Transverse colon (tissue), 4 donors: ENCODE results near the gene TNFAIP6.

Source experiments
- POLR2A ChIP-seq: fragments of 450-650 bp; IDR thresholded peaks from one replicate; pipeline ENCODE4 v1.6.1; 2016; ENCODE audit warnings: antibody characterized with exemption, mild to moderate bottlenecking, moderate library complexity
- POLR2AphosphoS5 ChIP-seq, 3 donors: sonication (generic); formaldehyde crosslinking; IDR thresholded peaks; one replicate each; pipeline ENCODE4 v1.6.1; 2016; ENCODE audit warnings: antibody characterized with exemption in 3 of 3
- TF ChIP-seq, protein P1 (sequence below), 5 experiments: fragments of 200-600 bp in 3 of 5; fragments of 450-650 bp in 2 of 5; sonication (generic) in 3 of 5; IDR thresholded peaks; 1 replicate in 2 of 5; 2 replicates in 3 of 5; pipeline ENCODE4 v1.5.1; 2016 to 2017; ENCODE audit warnings: antibody characterized with exemption in 5 of 5, inconsistent platforms in 3 of 5, mild to moderate bottlenecking in 2 of 5, moderate library complexity in 1 of 5

- TF ChIP-seq POLR2A (no peak), POLR2AphosphoS5 (IDR thresholded peaks at IDR 0.05) (no peak)
- TF ChIP-seq, protein P1, sequence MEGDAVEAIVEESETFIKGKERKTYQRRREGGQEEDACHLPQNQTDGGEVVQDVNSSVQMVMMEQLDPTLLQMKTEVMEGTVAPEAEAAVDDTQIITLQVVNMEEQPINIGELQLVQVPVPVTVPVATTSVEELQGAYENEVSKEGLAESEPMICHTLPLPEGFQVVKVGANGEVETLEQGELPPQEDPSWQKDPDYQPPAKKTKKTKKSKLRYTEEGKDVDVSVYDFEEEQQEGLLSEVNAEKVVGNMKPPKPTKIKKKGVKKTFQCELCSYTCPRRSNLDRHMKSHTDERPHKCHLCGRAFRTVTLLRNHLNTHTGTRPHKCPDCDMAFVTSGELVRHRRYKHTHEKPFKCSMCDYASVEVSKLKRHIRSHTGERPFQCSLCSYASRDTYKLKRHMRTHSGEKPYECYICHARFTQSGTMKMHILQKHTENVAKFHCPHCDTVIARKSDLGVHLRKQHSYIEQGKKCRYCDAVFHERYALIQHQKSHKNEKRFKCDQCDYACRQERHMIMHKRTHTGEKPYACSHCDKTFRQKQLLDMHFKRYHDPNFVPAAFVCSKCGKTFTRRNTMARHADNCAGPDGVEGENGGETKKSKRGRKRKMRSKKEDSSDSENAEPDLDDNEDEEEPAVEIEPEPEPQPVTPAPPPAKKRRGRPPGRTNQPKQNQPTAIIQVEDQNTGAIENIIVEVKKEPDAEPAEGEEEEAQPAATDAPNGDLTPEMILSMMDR (IDR thresholded peaks at IDR 0.05): no peak
Measured at GRCh38 chr2:151379169-151379568, 21.8 kb downstream of the TNFAIP6 start.
